ENCODE data around the gene GAS1.

- no peak for TF ChIP-seq POLR2A (IDR thresholded peaks at IDR 0.05; ENCODE audit: low read length)
- no peak for TF ChIP-seq GATA1 (IDR thresholded peaks at IDR 0.05; ENCODE audit: low read depth, low read length)
Observed at GRCh38 chr9:86990290-86990689, 43.0 kb upstream of the GAS1 start.

All from erythroblast (primary cell).